ENCODE measurements around the gene TIMP1.

DNA sequence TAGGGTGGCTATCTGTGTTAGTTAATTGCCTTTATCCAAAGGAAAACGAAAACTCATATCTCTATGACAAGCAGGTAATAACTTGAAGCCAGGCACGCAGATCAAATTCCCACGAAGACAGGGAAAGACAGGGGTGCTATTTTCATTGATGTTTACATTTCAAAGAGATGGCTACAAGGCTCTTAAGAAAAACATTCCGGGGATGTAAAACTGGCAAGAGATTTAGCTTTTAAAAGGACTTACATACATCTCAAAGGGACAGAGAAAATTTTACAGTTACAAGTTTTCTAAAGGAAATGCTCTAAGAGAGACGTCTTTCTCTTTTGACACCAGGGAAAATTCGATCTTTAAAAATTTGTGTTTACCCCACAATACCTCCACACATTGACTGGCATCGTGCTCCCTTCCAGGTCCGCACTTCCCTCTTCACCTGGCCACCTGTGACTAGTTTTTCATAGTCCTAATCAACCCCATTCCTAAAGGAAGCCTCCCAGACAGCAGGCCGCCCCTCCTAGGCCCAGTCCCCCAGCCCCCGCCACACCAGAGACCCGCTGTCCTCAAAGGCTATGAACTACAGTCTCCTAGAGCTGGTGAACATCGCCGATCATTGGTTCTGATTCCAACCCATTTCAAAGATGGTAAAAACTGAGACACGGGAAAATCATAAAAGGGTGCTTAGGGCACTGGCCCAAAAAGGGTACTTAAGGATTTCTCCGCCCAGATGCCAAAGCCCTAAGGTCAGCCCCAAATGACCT lies 21.9 kb upstream of the TIMP1 start:
- TF ChIP-seq, protein P1, sequence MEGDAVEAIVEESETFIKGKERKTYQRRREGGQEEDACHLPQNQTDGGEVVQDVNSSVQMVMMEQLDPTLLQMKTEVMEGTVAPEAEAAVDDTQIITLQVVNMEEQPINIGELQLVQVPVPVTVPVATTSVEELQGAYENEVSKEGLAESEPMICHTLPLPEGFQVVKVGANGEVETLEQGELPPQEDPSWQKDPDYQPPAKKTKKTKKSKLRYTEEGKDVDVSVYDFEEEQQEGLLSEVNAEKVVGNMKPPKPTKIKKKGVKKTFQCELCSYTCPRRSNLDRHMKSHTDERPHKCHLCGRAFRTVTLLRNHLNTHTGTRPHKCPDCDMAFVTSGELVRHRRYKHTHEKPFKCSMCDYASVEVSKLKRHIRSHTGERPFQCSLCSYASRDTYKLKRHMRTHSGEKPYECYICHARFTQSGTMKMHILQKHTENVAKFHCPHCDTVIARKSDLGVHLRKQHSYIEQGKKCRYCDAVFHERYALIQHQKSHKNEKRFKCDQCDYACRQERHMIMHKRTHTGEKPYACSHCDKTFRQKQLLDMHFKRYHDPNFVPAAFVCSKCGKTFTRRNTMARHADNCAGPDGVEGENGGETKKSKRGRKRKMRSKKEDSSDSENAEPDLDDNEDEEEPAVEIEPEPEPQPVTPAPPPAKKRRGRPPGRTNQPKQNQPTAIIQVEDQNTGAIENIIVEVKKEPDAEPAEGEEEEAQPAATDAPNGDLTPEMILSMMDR (optimal IDR thresholded peaks at IDR 0.05 in 1 of 3, IDR thresholded peaks at IDR 0.05 in 1 of 3, conservative IDR thresholded peaks at IDR 0.05 in 1 of 3; ENCODE audit: extremely low read depth in 1 of 3, insufficient read depth in 2 of 3, low read length in 3 of 3), result no peak
- TF ChIP-seq EZH2 (IDR thresholded peaks at IDR 0.05; ENCODE audit: low read length), result no peak
